ENCODE results near the gene TMEM79.

TMEM79 gene

GRCh38 chr1:156284112-156284511, at the start of gene TMEM79:
Gene TMEM79, plus strand, starts transcription at chr1:156284325. Its CDS starts 902 bp downstream, at chr1:156285227.
- Histone ChIP-seq H3K9me3 (ENCODE audit: low read depth, low read length) (no peaks in the 10 kb centered on the region), H3K4me3 (peak within 1 kb of the TSS; percentile 87), H3K9ac (ENCODE audit: insufficient read length) (peak within 1 kb of the TSS; percentile 98), H3K27ac (peak within 1 kb of the TSS; percentile 9; the same call in 1 of the 2 replicates), H3K36me3 (ENCODE audit: insufficient read depth, low read length) (peaks cover 18% of the 10 kb centered on the region)
- TF ChIP-seq EZH2 (IDR thresholded peaks at IDR 0.05) (no peak), POLR2AphosphoS5 (IDR thresholded peaks at IDR 0.05; ENCODE audit: borderline replicate concordance, low read depth, low read length) (no peak), FOXP2 (optimal IDR thresholded peaks at IDR 0.05; ENCODE audit: control extremely low read depth, extremely low read length, insufficient read depth) (no peak)
- DNase-seq (ENCODE audit: low read depth, low spot score), result no peak

GRCh38 chr1:156236164-156236563, 48.0 kb upstream of the TMEM79 start:
- Histone ChIP-seq H3K9me3 (ENCODE audit: low read depth, low read length) (no peaks in the 10 kb centered on the region), H3K36me3 (ENCODE audit: insufficient read depth, low read length) (peaks cover 19% of the 10 kb centered on the region), H3K9ac (ENCODE audit: insufficient read length) (no peak overlapping the region), H3K4me3 (no peak overlapping the region), H3K27ac (no peak overlapping the region)
- TF ChIP-seq FOXP2 (optimal IDR thresholded peaks at IDR 0.05; ENCODE audit: control extremely low read depth, extremely low read length, insufficient read depth) (no peak), EZH2 (IDR thresholded peaks at IDR 0.05) (no peak), POLR2AphosphoS5 (IDR thresholded peaks at IDR 0.05; ENCODE audit: borderline replicate concordance, low read depth, low read length) (no peak)
- DNase-seq (ENCODE audit: low read depth, low spot score), result no peak

GRCh38 chr1:156238248-156238647, 45.9 kb upstream of the TMEM79 start:
- Histone ChIP-seq H3K36me3 (ENCODE audit: insufficient read depth, low read length) (peaks cover 19% of the 10 kb centered on the region), H3K9me3 (ENCODE audit: low read depth, low read length) (no peaks in the 10 kb centered on the region), H3K9ac (ENCODE audit: insufficient read length) (no peak overlapping the region), H3K27ac (no peak overlapping the region), H3K4me3 (no peak overlapping the region)
- TF ChIP-seq EZH2 (IDR thresholded peaks at IDR 0.05) (no peak), FOXP2 (optimal IDR thresholded peaks at IDR 0.05; ENCODE audit: control extremely low read depth, extremely low read length, insufficient read depth) (no peak), POLR2AphosphoS5 (IDR thresholded peaks at IDR 0.05; ENCODE audit: borderline replicate concordance, low read depth, low read length) (no peak)
- no peak for DNase-seq (ENCODE audit: low read depth, low spot score)

- H3K27ac ChIP-seq, result no peak overlapping the region
- TF ChIP-seq FOXP2 (optimal IDR thresholded peaks at IDR 0.05; ENCODE audit: control extremely low read depth, extremely low read length, insufficient read depth) (no peak), EZH2 (IDR thresholded peaks at IDR 0.05) (no peak), POLR2AphosphoS5 (IDR thresholded peaks at IDR 0.05; ENCODE audit: borderline replicate concordance, low read depth, low read length) (no peak)
- DNase-seq (ENCODE audit: low read depth, low spot score), result no peak
- no peaks in the 10 kb centered on the region for H3K9me3 ChIP-seq (ENCODE audit: low read depth, low read length)
- no peak overlapping the region for H3K9ac ChIP-seq (ENCODE audit: insufficient read length)
- H3K4me3 ChIP-seq, result no peak overlapping the region
- peaks cover 10% of the 10 kb centered on the region for H3K36me3 ChIP-seq (ENCODE audit: insufficient read depth, low read length)
Observed at GRCh38 chr1:156241311-156241811, 42.8 kb upstream of the TMEM79 start.

GRCh38 chr1:156241926-156242325, 42.2 kb upstream of the TMEM79 start, which contains the start of gene BGLAP:
Gene BGLAP, plus strand, starts transcription at chr1:156242184. Its CDS starts 48 bp downstream, at chr1:156242232.
- Histone ChIP-seq H3K27ac (no peak within 1 kb of the TSS), H3K9ac (ENCODE audit: insufficient read length) (no peak within 1 kb of the TSS), H3K36me3 (ENCODE audit: insufficient read depth, low read length) (peaks cover 4% of the 10 kb centered on the region), H3K4me3 (no peak within 1 kb of the TSS), H3K9me3 (ENCODE audit: low read depth, low read length) (no peaks in the 10 kb centered on the region)
- no peak for DNase-seq (ENCODE audit: low read depth, low spot score)
- TF ChIP-seq EZH2 (IDR thresholded peaks at IDR 0.05), result no peak
- TF ChIP-seq FOXP2 (optimal IDR thresholded peaks at IDR 0.05; ENCODE audit: control extremely low read depth, extremely low read length, insufficient read depth), result no peak
- no peak for TF ChIP-seq POLR2AphosphoS5 (IDR thresholded peaks at IDR 0.05; ENCODE audit: borderline replicate concordance, low read depth, low read length)

GRCh38 chr1:156242738-156243137, 41.4 kb upstream of the TMEM79 start:
- Histone ChIP-seq H3K9ac (ENCODE audit: insufficient read length) (no peak overlapping the region), H3K36me3 (ENCODE audit: insufficient read depth, low read length) (peaks cover 3% of the 10 kb centered on the region; the same call in 1 of the 2 replicates), H3K9me3 (ENCODE audit: low read depth, low read length) (no peaks in the 10 kb centered on the region), H3K4me3 (no peak overlapping the region), H3K27ac (no peak overlapping the region)
- TF ChIP-seq FOXP2 (optimal IDR thresholded peaks at IDR 0.05; ENCODE audit: control extremely low read depth, extremely low read length, insufficient read depth), result no peak
- no peak for TF ChIP-seq POLR2AphosphoS5 (IDR thresholded peaks at IDR 0.05; ENCODE audit: borderline replicate concordance, low read depth, low read length)
- no peak for TF ChIP-seq EZH2 (IDR thresholded peaks at IDR 0.05)
- DNase-seq (ENCODE audit: low read depth, low spot score), result no peak

GRCh38 chr1:156244126-156244525, 40.0 kb upstream of the TMEM79 start:
- Histone ChIP-seq H3K9ac (ENCODE audit: insufficient read length) (no peak overlapping the region), H3K4me3 (no peak overlapping the region), H3K9me3 (ENCODE audit: low read depth, low read length) (no peaks in the 10 kb centered on the region), H3K36me3 (ENCODE audit: insufficient read depth, low read length) (peaks cover 3% of the 10 kb centered on the region; the same call in 1 of the 2 replicates), H3K27ac (no peak overlapping the region)
- TF ChIP-seq FOXP2 (optimal IDR thresholded peaks at IDR 0.05; ENCODE audit: control extremely low read depth, extremely low read length, insufficient read depth), result no peak
- TF ChIP-seq POLR2AphosphoS5 (IDR thresholded peaks at IDR 0.05; ENCODE audit: borderline replicate concordance, low read depth, low read length), result no peak
- TF ChIP-seq EZH2 (IDR thresholded peaks at IDR 0.05), result no peak
- DNase-seq (ENCODE audit: low read depth, low spot score), result no peak

GRCh38 chr1:156244712-156245111, 39.4 kb upstream of the TMEM79 start:
- Histone ChIP-seq H3K4me3 (no peak overlapping the region), H3K9me3 (ENCODE audit: low read depth, low read length) (no peaks in the 10 kb centered on the region), H3K36me3 (ENCODE audit: insufficient read depth, low read length) (peaks cover 2% of the 10 kb centered on the region; the same call in 1 of the 2 replicates), H3K27ac (no peak overlapping the region), H3K9ac (ENCODE audit: insufficient read length) (no peak overlapping the region)
- TF ChIP-seq POLR2AphosphoS5 (IDR thresholded peaks at IDR 0.05; ENCODE audit: borderline replicate concordance, low read depth, low read length) (no peak), FOXP2 (optimal IDR thresholded peaks at IDR 0.05; ENCODE audit: control extremely low read depth, extremely low read length, insufficient read depth) (no peak), EZH2 (IDR thresholded peaks at IDR 0.05) (no peak)
- no peak for DNase-seq (ENCODE audit: low read depth, low spot score)

All from SK-N-MC (cell line).